CD4-positive, alpha-beta T cell treated with Interferon gamma for 1 hour (primary cell): ENCODE results near the gene SPDYE16.
"Not testable (repeated sequence)": the region's sequence is repeated elsewhere in the genome, so short reads cannot be mapped to it uniquely, and the experiment has no call there.

ENCODE experiments used
- DNase-seq: peaks from one replicate; pipeline ENCODE4 v3.0.0-alpha.2; 2020

Gene SPDYE16

GRCh38 chr7:76503244-76503643 lies 39.9 kb downstream of the SPDYE16 start:
- not testable (repeated sequence) for DNase-seq

DNA sequence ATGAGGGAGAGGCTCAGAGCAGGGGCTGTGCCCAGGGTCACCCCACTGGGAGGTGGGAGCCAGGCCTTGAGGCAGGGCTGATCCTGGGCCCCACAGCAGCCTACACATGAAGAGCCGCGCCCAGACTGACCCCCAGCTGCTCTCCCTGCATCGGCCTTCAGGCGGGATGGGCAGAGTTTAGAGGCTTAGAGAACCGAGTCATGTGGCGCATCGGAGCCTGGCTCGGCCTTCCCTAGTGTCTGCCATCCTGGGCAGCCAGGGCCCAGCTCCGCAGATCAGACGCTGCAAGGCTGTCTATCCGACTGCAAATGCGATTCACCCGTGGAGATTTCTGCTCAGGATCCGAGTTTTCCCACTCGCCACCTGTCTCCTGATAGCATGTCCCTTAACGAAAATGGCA lies 40.3 kb downstream of the SPDYE16 start:
- not testable (repeated sequence) for DNase-seq

GRCh38 chr7:76502224-76502623 lies 40.9 kb downstream of the SPDYE16 start:
- not testable (repeated sequence) for DNase-seq

DNA sequence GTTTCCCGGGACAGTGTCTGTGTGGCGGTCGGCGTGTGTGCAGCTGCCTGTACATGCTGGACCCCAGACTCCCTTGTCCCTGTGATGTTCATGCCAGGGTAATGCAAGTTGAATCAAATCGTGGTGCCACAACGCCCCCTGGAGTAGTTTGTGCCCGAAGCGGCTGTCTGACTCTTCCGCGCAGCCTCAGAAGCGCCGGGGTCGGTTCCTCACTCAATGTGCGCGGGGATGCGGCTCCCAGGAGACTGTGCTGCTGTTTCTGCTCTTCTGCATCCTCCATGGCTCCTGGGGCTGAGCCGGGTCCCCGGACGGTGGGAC lies 43.2 kb downstream of the SPDYE16 start:
- DNase-seq, result not testable (repeated sequence)

GRCh38 chr7:76499201-76499923 lies 43.7 kb downstream of the SPDYE16 start:
- DNase-seq, result not testable (repeated sequence)

GRCh38 chr7:76498583-76499200 lies 44.4 kb downstream of the SPDYE16 start:
- not testable (repeated sequence) for DNase-seq

DNA sequence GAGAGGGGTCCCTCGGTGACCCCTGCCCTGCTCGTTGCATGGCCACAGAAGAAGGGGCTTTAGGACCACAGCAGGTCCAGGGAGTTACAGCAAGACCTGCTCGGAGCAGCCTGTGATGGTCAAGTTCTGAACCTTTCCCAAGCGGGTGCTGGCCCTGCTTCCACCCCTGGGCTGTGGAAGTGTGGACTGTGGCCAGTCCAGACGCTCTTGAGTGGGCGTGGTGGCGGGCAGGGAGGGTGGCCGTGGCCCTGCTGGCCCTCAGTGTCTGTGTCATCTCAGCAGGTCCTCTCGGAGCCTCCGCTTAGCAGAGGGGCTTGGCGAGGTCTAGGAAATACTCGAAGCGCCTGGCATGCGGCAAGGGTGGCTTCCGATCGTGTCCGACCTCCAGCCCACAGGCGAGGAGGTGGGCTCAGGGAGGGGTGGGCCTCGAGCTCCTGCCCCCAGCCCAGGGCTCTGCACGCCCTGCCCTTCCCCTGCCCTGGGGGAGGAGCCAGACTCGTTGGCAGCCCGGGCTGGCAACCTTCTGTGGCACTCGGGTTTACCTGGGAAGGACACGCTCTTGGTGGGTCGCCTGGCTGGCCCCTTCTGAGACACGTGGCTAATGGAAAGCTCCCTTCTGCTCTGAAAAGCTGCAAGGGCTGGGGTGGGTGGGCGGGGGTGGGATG lies 45.0 kb downstream of the SPDYE16 start:
- not testable (repeated sequence) for DNase-seq

DNA sequence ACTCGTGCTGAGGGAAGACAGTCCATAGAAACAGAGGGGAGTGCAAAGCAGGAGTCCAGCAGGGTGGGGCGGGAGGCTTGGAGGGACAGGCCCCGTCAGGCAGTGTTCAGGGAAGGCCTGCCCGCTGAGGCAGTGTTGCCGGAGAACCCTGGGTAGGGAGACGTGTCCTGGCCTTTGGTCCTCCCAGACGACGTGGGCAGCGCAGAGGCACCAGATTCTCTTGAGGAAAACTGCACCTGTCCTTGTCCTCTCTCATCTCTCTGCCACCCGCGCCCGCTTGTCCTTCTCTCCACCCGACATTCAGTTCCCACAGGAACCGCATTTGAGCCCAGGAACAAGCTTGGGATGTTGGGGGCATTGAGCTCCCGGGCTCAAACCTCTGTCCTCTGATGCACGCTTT lies 47.4 kb downstream of the SPDYE16 start:
- not testable (repeated sequence) for DNase-seq

- DNase-seq, result not testable (repeated sequence)
Measured at GRCh38 chr7:76492139-76492538, 51.0 kb downstream of the SPDYE16 start.

DNA sequence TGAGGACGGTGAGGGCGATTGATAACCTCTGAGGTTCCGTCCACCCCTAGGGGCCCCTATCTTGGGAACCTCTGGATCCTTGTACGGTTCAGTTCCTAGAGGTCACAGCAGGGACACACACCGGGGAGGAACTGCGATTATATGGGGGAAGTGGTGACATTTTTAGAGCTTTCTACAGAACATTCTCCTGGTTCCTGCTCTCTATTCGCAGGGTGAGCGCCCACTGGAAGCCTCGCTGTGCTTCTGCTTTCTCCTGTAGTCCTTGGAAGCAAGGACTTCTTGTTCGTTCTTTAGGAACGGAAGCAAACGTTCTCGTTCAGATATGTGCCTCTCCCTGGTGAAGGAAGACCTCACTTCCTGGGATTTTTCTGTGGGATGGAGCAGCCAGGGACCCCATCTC lies 55.1 kb downstream of the SPDYE16 start:
- not testable (repeated sequence) for DNase-seq

GRCh38 chr7:76486618-76487017 lies 56.5 kb downstream of the SPDYE16 start:
- peak; percentile 31 for DNase-seq

- not testable (repeated sequence) for DNase-seq
Measured at GRCh38 chr7:76485822-76486610, 57.1 kb downstream of the SPDYE16 start.

- DNase-seq, result not testable (repeated sequence)
Measured at GRCh38 chr7:76484456-76484855, 58.6 kb downstream of the SPDYE16 start.

- DNase-seq, result not testable (repeated sequence)
Measured at GRCh38 chr7:76483081-76483480, 60.0 kb downstream of the SPDYE16 start.

DNA sequence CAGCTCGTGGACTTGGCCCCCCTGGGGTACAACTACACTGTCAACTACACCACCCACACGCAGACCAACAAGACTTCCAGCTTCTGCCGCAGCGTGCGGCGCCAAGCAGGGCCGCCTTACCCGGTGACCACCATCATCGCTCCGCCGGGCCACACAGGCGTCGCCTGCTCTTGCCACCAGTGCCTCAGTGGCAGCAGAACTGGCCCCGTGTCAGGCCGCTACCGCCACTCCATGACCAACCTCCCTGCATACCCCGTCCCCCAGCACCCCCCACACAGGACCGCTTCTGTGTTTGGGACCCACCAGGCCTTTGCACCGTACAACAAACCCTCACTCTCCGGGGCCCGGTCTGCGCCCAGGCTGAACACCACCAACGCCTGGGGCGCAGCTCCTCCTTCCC lies 60.4 kb downstream of the SPDYE16 start:
- not testable (repeated sequence) for DNase-seq
